Prostate gland (tissue), 2 donors: ENCODE measurements around the gene OMA1.

ENCODE experiments used
- CTCF ChIP-seq, 4 experiments: fragments of 200-600 bp in 2 of 4; fragments of 450-650 bp in 2 of 4; sonication (generic) in 2 of 4; IDR thresholded peaks; 1 replicate in 3 of 4; 2 replicates in 1 of 4; pipeline ENCODE4 v1.5.1; 2016 to 2019; ENCODE audit warnings: antibody characterized with exemption in 4 of 4, mild to moderate bottlenecking in 2 of 4, moderate library complexity in 2 of 4
- POLR2A ChIP-seq: fragments of 450-650 bp; IDR thresholded peaks from one replicate; pipeline ENCODE4 v1.6.1; 2016; ENCODE audit warnings: antibody characterized with exemption, mild to moderate bottlenecking
- POLR2AphosphoS5 ChIP-seq: sonication (generic); formaldehyde crosslinking; IDR thresholded peaks from one replicate; pipeline ENCODE4 v1.6.1; 2017; ENCODE audit warnings: antibody characterized with exemption

DNA sequence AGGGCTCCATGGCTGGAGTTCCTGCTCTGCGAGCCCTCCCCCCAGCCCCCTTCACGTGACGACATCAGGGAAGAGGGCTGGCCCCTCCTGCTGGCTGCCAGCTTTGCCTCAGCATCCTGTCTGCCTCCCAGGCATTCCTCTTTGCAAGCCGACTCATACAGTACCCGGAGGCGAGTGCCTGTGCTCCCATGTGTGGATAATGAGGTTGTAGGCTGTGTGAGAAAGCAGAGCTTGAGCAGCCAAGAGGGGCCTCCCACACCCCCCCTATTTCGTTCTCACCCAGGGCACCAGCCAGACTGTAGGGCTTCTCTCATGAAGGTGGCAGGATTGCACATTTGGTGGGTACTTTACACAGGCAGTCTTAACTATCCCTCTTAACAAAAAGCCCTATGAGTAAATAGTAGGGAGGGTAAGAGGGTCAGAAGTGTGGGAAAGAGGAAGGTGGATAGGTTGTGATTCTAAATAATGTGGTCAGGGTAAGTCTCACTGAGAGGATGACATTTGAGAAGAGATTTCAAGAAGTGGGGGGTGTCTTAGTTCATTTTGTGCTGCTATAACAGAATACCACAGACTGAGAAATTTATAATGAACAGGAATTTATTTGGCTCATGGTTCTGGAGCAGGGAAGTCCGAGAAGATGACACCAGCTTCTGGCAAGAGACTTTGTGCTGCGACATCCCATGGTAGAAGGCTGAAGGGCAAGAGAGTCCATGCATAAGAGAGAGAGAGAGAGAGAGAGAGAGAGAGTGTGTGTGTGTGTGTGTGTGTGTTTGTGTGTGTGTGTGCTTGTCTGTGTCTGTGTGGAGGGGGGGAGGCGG lies 113.5 kb downstream of the OMA1 start:
- no peak for TF ChIP-seq CTCF (IDR thresholded peaks at IDR 0.05)
- no peak for TF ChIP-seq POLR2A
- no peak for TF ChIP-seq POLR2AphosphoS5
